Measurements from ENCODE around the gene EPB41L2.

The EPB41L2 gene

GRCh38 chr6:131061041-131061750 is 1.8 kb downstream of the EPB41L2 start:
- DNase-seq: no peak

DNA sequence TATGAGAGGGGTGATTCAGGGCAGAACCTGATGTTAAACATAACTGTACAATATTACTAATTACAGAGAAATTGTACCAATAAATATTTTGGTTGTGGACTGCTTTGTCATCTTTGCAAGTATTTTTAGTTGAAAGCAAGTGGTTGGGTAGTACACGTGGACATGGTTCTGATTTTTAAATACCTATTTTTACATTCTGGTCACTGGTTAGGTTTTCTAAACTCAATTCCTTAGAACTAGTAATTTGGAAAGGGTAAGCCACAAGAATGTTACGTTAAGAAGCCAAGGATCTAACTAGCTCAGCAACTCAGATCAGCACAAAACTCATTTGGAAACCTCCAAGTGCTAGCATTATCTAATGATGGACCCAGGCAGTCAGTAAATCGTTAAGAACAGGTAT is 2.7 kb downstream of the EPB41L2 start:
- no peak for DNase-seq

GRCh38 chr6:131059486-131059885 is 3.6 kb downstream of the EPB41L2 start:
- no peak for DNase-seq

DNA sequence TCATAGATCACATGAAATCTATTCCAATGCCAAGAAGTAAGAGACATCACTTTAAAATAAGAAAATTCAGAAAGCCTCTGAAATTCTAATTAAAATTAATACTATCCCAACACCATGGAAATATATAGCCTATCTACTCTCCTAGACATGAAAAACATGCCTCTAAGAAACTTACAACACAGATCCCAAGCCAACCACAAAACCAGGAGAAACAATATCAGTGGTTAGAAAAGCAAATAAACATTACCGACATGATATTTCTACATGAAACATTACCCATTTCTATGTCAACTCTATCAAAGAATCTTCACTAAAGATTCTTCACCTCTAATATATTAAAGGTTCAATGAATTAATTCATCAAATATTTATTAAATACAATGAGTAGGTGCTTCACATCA is 4.8 kb downstream of the EPB41L2 start:
- no peak for DNase-seq

DNA sequence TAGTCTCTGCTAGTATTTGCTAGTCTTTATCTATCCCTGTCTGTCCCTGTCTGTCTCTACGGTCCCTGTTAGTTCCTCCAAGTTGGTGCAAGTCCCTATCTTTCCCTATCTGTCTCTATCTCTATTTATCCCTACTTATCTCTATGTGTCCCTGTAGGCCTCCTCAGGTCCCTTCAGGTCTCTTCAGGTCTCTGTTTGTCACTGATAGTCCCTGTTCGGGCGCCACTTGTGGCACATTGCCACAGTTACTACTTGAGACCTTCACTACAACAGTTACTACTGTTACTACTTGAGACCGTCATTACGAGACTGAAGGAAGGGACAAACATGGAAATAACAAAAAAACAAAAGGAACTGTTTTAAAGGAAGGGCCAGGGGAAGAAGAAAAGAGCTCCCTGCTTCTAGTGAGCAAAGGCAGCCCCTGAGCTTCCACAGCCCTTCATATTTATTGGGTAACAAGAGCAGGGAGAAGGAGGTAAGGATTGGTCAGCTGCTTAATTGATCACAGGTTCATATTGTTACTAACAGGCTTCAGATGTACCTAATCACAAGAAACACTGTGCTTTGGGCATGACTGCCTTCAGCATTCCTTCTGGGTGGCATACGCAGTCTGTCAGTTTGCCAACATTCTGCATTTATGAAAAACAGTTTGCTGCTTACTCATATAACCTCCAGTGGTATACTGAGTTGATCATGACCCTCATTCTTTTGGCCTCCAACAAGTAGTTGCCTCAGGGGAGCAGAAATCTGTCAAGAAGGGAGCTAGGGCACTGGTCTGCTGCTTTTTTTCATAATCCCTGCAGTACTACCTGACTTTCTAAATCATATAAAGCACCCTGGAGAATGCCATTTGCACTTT is 8.4 kb downstream of the EPB41L2 start:
- no peak for DNase-seq

- no peak for DNase-seq
Observed at GRCh38 chr6:131053546-131054240, 9.4 kb downstream of the EPB41L2 start.

GRCh38 chr6:131052181-131052580 is 10.9 kb downstream of the EPB41L2 start:
- DNase-seq: no peak

DNA sequence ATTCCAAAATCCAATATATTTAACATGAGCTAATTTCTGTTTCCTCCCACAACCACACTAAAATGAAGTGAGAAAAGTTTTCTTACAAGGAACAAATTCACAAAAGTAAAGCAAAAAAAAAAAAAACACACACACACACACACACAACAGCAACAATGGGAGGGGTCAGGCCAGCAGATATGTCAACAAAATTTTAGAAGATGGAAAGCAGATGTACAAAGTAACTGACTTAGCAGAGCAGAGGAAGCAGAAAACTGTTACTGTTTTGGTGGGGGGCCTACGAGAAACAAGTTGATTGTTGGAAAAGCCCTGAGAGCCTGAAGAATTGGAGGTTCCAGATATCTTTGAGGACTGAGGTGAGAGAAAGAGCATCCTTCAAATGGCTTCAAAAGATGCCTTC is 11.7 kb downstream of the EPB41L2 start:
- DNase-seq: no peak

GRCh38 chr6:131049608-131050007 is 13.4 kb downstream of the EPB41L2 start:
- DNase-seq: no peak

DNA sequence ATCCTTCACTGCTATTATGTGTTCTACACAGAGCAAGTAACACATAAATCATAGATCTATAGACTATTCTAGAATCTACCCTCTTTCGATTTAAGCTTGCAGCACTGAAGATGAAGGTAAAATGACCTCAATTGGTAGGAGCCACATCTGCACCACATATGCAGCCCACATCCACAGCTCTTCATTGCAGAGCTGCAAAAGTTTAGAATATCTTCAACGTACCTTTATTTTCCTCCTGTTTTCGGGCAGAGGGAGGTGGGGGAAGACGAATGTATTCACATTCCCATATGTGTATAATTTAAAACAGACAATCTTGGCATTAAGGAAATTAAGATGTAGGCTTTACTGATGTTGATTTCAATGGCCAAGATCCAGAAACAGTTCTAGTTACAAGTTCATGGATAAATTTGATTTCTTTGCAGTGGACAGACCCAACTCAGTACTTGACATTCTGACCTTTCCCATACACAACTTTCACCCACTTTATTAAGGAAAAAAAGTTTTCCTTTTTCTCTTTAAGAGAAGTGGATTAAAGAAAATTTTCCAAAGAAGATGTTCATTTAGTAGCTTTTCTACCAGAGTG is 14.0 kb downstream of the EPB41L2 start:
- no peak for DNase-seq

GRCh38 chr6:131048459-131048858 is 14.6 kb downstream of the EPB41L2 start:
- no peak for DNase-seq

- DNase-seq: no peak
Observed at GRCh38 chr6:131045139-131045538, 17.9 kb downstream of the EPB41L2 start.

- no peak for DNase-seq
Observed at GRCh38 chr6:131043902-131044447, 19.1 kb downstream of the EPB41L2 start.

DNA sequence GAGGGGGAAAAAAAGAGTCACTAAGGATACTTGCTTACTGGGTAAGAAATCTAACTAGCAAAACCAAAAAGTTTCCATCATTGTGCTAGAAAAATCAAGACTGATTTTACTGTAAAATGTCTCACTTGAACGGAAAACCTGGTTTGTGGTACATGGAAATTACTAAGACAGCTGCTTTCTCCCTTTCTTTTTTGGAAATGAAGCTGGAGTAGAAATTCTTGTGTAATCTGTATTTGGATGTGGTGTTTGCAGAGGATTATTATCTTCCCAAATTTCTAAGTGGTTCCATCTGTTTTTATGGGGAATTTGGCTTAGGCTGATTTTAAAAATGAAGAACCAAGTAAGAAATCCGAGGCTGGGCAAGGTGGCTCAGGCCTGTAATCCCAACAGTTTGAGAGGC is 20.4 kb downstream of the EPB41L2 start:
- no peak for DNase-seq

GRCh38 chr6:131041814-131042213 is 21.2 kb downstream of the EPB41L2 start:
- DNase-seq: no peak

GRCh38 chr6:131040866-131041265 is 22.2 kb downstream of the EPB41L2 start:
- DNase-seq: no peak

DNA sequence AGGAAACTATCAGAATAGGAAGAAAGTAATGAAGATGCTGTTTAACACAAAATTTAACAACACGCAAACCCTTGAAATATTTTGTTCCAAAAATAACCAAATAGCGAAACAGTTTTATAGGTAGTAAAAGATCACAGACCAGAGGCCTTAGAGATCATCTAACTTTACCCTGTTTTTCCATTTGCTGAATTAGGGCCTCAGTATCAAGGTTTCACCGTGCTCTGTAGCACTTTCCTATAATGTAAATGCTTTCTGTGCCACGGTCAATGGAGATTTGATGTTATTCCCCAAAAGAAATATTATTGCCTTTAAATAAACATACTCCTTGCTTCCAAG is 23.7 kb downstream of the EPB41L2 start:
- no peak for DNase-seq

DNA sequence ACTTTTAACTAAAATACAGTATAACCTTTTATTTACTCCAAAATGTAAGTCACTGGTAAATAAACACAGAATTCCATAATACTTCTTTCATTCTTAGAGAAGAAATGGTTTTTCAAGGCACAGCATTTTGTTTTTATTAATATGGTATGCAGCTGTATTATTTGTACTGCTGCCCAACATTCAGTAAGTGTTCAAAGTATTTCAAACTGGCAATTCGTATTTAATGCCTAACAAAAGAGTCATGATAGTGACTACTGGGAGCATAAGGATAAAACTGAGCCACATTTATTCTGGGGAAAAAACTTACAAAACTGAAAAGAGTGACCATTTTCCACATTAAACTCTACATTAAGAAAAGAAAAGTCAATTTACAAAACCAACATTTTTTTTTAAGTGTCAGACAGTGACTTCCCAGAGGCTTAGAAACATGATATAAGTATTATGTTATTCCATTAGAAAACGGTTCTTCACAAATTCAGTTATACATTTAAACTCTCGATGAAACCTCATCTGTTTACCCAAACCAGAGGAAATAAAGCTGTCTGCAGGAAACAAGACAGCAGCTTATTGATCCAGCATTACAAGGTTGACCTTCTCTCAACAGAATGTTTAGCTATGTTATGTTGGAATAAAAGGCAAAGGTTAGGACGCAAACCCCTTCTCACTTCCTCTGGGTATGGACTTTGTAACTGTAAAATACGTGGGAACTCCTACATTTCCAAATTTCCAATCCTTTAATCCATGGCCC is 24.3 kb downstream of the EPB41L2 start:
- DNase-seq: no peak

DNA sequence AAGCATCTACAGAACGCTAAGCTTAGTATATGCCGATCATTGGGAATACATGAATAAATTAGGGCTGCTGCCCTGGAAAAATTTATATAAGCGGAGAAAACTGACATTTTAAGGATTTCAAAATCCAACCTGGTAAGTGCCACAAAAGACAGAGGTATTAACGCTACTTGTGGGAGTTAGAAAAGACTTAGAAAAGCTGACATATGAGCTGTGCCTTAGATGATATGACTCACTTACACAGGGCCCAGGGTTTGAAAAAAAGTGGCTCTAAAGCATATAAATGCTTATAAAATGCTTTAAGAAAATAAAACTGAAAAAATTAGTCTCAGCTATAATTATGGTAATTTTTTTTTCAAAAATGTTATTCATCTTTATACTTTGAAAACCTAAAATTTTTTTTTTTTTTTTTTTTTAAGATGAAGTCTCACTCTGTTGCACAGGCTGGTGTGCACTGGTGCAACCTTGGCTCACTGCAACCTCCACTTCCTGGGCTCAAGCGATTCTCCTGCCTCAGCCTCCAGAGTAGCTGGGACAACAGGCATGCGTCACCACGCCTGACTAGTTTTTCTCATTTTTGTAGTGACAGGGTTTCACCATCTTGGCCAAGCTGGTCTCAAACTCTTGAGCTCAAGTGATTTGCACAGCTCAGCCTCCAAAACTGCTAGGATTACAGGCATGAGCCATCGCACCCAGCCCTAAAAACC is 25.7 kb downstream of the EPB41L2 start:
- DNase-seq: no peak

GRCh38 chr6:131036601-131037000 is 26.4 kb downstream of the EPB41L2 start:
- DNase-seq: no peak

DNA sequence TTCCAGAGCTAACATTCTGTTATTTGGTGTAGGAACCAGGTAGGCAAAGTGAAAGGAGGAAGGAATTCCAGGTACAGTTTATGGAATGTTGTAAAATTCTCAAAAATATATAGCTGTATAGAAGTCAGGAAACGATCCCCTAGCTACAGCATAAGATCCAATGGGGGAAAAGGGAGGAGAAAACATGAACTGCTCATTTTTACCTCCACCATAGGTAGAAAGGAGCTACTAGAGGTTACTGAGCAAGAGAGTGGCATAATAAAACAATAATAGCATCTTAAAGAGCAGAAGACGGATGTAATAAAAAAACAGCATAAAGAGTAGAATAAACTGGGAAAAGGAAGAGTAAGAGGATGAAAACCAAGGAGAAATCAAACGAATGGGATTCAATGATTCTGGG is 26.9 kb downstream of the EPB41L2 start:
- no peak for DNase-seq

DNA sequence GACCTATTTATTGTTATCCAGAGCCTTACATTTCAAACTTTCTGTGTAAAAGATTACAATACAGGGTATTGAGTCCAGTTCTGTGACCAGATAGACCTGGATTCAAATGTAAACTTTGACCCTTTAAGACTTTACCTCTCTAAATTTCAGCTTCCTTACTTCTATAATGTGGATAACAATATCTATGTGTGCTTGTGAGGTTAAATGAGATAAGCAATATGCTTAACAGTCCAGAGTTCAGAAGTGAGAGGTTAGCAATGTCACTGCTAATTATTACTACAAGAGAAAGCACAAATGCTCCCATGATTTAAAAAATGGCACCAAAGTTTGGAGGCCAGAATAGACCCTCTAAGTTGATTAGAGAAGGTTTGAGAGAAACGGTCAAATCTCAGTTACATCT is 27.5 kb downstream of the EPB41L2 start:
- DNase-seq: no peak
